C4-2B (cell line): ENCODE results near the gene OR4D2.

Experiments used
- H3K27ac ChIP-seq: fragments of 450-650 bp; 2 replicates; pipeline ENCODE4 v1.5.1; 2017
- CTCF ChIP-seq: fragments of 450-650 bp; conservative IDR thresholded peaks from 2 replicates; pipeline ENCODE4 v1.5.1; 2017; ENCODE audit warnings: mild to moderate bottlenecking
- ZFX ChIP-seq: fragments of 450-650 bp; IDR thresholded peaks from 2 replicates; pipeline ENCODE4 v1.6.1; 2017

The OR4D2 gene

GRCh38 chr17:58187675-58188074, 20.9 kb downstream of the OR4D2 start:
- TF ChIP-seq CTCF (no peak), ZFX (no peak)
- no peak overlapping the region for H3K27ac ChIP-seq

GRCh38 chr17:58189436-58190146, 22.8 kb downstream of the OR4D2 start:
- TF ChIP-seq CTCF (no peak), ZFX (no peak)
- no peak overlapping the region for H3K27ac ChIP-seq

- TF ChIP-seq CTCF: no peak
- TF ChIP-seq ZFX: no peak
- H3K27ac ChIP-seq: no peak overlapping the region
Measured at GRCh38 chr17:58191241-58191896, 24.6 kb downstream of the OR4D2 start.

- H3K27ac ChIP-seq: no peak within 1 kb of the TSS
- TF ChIP-seq CTCF: no peak
- no peak for TF ChIP-seq ZFX
Measured at GRCh38 chr17:58192612-58193011, 25.8 kb downstream of the OR4D2 start, which contains the start of gene EPX. Gene EPX (plus strand): TSS chr17:58192726. CDS start chr17:58192847, 121 bp downstream.

GRCh38 chr17:58193641-58194255, 27.0 kb downstream of the OR4D2 start:
- TF ChIP-seq ZFX (no peak), CTCF (no peak)
- H3K27ac ChIP-seq: no peak overlapping the region

GRCh38 chr17:58195518-58196123, 28.8 kb downstream of the OR4D2 start:
- TF ChIP-seq ZFX (no peak), CTCF (no peak)
- H3K27ac ChIP-seq: no peak overlapping the region

- H3K27ac ChIP-seq: no peak overlapping the region
- TF ChIP-seq ZFX (no peak), CTCF (no peak)
Measured at GRCh38 chr17:58196610-58197009, 29.8 kb downstream of the OR4D2 start.
